GM19397 (cell line): ENCODE results near the gene AFF2.

Source experiments
- ATAC-seq: cut with Tn5 transposase; IDR thresholded peaks from one replicate; pipeline ENCODE4 v1.9.1; 2021; ENCODE audit warnings: mild to moderate bottlenecking, moderate library complexity; ENCODE audit not compliant: unreplicated experiment

AFF2 gene

GRCh38 chrX:148984238-148984637 is 483.8 kb downstream of the AFF2 start:
- ATAC-seq, result no peak

DNA sequence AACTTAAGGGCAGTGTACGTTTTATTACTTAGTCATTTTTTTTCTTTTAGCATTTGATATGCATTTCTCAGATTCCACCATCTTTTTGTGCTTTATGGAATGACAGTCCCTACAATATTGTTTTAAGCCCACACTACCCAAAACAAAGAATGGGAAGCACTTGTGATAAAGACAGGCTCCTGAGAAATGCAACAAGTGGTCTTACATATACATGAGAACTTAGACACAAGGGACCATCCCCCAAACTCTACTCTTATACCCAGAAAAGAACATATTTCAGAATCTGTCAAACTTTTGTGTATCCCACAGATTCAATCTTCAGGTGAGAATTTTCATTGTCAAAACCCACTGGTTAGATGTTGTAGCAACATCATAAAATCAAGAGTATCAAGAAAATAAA is 491.1 kb downstream of the AFF2 start:
- no peak for ATAC-seq

DNA sequence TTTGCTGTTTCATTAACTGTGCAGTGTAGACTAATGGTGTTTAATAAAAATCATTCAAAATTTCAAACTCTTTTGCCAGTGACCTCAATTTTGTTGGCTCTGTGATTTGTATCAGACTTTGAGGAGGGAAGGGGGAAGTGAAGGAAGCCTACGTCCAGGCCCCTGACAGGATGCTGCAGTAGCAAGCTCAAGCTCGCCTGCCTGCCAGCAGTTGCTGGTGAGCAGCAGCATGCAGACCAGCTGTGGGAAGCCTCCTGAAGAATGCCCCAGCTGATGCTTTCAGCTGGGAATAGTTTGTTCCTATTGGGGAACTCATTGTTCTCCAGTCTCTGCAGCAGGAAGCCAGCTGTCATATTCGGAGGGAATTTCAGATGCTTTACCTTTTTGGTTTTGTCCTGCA is 495.2 kb downstream of the AFF2 start:
- ATAC-seq, result no peak

DNA sequence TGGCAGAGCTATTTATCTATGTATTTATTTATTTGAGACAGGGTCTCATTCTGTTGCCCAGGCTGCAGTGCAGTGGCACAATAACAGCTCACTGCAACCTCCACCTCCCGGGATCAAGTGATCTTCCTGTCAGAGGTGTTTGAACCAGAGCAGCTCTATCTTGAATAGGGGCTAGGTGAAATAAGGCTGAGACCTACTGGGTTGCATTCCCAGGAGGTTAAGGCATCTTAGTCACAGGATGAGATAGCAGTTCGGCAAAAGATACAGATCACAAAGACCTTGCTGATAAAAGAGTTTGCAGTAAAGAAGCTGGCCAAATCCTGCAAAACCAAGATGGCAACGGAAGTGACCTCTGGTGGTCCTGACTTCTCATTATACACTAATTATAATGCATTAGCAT is 501.9 kb downstream of the AFF2 start:
- no peak for ATAC-seq

DNA sequence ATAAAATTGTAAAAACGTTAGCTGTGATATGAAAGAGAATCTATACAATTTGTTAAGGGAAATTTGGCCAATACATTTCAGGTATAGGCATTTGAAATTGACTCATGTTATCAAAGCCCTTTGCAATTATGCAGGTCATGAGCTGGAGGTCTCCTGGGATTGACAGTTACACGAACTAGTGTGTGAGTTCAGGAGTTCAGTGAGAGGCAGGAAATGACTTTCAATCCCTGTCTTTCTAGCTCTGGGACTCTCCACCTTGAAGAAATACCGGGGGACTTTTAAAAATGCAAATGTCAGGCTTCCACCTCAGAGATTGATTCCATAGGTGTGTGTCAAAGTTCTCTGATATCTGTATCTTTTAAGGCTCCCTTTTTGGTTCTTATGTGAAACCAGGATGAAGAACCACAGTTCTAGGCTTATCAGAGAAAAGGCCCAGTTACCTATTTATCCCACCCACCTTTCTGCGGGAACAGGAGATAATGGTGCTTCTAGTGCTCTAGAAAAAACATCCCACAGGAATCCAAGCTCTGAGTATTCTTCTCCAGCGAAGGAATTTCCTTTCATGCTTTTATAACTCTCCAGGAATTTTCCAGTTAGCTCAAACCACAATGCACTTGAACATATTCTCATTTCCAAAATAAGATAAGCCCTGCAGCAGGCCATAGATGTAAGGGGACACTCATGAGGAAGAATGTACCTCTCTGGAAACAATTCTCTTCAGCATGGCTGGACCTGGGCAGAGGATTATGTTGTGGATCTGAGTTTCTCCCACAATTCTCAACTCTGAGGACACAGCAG is 503.6 kb downstream of the AFF2 start:
- no peak for ATAC-seq

DNA sequence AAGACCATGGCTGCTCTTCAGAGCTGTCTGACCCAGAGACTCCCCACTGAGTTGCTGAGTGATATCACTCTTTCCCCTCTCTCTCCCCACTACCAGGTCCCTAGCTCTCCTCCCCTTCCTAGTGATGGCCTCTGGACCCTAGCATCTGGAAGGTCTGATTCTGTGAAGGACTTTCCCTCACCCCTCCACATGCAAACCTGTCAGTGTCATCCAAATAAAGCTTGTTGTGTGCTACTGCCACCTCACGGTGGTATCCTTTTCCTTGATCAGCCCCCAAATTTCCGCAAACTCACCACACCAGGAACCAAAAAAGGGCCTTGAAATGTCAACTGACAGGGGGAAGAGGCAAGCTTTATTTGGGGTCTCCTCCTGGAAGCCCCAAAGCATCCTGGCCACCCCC is 504.5 kb downstream of the AFF2 start:
- no peak for ATAC-seq

DNA sequence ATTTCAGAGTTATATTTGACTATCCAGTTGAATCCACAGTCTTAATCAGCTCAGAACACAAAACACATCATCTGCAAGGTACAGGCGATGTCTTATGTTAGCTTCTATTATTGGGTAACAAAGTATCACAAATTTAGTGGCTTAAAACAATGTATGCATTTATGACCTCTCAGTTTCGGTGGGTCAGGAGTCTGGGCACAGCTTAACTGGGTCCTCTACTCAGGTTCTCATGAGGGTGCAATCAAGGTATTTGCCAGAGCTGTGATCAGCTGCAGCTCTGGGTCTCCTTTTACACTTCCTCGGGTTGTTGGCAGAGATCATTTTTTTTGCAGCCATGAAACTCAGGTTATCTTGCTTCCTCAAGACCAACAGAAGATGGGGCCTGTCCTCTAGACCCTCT is 505.8 kb downstream of the AFF2 start:
- ATAC-seq, result no peak

GRCh38 chrX:149007423-149007822 is 507.0 kb downstream of the AFF2 start:
- ATAC-seq, result no peak

DNA sequence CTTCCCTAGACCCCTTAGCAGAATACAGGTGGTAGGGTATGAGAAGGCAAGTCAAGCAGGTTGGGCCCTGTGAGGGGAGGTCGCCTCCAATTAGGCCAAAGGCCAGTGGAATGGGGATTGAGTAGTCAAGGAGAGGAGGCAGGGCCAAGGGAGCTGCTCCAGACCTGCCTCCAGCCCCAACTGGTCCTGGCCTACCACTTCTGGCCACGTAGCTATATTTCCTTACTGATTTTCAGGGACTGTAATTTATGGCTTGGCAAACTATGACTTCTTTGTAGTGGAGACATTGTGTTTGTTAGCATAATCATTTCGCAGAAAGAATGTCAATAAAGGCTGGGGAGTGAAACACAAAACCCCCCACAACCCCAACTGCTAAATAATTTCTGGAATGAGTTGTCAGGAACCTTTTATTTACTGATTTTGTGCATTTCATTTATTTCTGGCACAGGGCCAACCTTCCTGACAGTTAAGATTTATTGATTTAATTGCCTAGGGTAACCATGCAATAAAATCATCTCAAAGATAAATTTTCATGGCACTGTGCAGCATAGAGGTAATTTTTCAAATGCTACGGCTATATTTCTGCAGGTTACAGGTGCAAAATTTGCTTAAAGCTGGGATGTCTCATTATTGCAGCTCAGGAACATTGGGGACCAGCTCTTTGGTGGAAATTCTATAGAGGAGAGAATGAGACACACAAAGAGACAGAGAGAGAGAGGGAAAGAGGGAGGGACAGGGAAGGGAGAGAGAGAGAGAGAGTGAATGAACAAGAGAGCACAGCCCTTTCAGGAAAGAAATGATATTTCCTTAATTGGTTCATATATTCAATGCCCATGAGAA is 509.8 kb downstream of the AFF2 start:
- ATAC-seq, result no peak

GRCh38 chrX:149010853-149011224 is 510.4 kb downstream of the AFF2 start:
- no peak for ATAC-seq

DNA sequence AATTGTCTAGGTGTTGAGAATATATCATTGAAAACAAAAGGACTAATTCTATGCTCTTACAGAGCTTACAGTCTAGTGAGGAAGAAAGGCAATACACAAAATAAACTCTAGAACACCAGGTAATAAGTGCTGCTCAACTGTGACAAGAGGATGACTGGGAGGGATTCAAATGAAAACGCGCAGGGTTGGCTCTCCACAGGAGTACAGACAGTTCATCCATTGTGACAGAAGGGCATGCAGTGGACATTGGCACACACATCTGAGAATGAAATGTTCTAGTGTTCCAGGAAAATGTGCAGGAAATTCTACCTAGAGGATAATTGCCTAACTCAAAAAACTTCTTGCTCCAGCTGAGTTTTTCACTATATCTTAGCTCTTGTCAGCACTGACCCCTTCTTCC is 512.7 kb downstream of the AFF2 start:
- no peak for ATAC-seq

- no peak for ATAC-seq
These were observed 520.7 kb downstream of the AFF2 start for GRCh38 chrX:149021159-149021558.

- no peak for ATAC-seq
These were observed 522.1 kb downstream of the AFF2 start for GRCh38 chrX:149022485-149022884.

DNA sequence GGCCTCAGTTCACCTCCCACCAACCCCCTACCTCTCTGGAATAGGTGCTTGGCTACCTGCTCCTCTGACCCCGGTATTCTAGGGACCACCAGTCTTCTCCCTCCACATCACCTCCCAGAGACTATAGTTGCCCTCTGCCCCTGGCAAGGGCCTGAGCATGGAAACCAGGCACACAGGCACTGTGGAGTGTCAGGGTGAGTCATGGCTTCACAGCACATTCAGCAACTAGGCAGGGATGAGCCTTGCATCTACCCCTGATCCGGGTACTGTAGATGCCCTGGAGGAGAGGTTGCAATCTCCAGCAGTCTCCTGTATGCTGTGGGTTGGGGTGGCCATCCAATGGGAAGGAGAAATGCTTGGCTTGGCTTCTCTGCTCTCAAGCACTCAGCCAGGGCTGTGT is 532.0 kb downstream of the AFF2 start:
- ATAC-seq, result no peak

DNA sequence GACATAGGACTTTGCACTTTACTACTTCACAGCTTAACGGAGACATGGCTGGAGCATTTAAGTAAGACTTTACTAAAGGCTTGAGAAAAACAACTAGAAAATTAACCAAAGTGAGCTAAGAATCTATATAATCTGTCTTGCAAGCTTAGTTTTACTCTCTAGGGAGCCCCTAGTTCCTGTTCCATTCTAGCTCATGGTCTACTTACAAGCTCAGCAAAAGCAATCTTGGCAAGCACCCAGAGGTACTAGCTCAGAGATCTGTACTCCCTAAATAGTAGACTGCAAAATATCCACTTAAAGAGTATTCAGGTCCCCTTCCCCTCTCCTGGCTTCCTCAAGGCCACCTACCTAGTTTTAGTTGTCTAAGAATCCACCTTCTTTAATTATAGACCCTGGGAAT is 535.7 kb downstream of the AFF2 start:
- ATAC-seq, result no peak

GRCh38 chrX:149037281-149037870 is 537.0 kb downstream of the AFF2 start:
- ATAC-seq, result no peak

DNA sequence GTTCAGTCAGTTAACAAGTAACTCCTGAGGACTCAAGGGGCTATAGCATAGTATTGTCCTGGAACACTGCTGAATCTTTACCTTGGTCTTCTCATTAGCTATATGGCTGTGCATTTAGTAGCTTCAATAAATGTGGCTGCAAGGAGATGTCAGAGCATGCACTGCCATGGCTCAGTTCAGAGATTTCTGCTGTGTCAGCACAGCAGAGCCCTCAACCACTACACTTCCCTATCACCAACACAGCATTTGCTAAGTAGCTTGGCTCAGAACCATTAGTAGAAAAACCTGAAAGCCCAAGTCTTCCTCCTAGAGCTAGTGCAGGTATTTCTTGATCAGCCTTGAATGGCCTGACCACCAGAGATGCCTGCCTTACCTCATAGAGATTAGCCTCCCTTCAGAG is 538.6 kb downstream of the AFF2 start:
- ATAC-seq, result no peak

GRCh38 chrX:149040873-149041535 is 540.6 kb downstream of the AFF2 start:
- no peak for ATAC-seq

DNA sequence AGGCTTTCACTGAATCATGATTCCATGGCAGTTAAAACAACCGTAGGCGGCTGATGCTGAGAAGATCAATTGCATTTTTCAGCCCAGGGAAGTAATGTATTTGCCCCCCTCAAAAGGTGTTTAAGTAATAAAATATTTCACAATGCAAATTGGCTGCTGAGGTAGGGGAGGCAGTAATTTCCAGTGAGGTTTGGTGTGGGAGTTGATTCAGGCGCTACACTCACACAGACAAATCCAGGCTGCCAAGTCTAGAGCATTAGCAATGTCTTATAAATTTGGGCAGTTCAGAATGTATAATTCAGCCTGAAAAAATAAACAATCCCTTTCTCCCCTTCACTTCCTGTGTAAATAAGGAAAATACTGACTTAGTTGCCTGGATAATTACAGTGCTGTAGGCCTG is 543.0 kb downstream of the AFF2 start:
- ATAC-seq, result no peak

GRCh38 chrX:149044471-149044870 is 544.1 kb downstream of the AFF2 start:
- no peak for ATAC-seq

DNA sequence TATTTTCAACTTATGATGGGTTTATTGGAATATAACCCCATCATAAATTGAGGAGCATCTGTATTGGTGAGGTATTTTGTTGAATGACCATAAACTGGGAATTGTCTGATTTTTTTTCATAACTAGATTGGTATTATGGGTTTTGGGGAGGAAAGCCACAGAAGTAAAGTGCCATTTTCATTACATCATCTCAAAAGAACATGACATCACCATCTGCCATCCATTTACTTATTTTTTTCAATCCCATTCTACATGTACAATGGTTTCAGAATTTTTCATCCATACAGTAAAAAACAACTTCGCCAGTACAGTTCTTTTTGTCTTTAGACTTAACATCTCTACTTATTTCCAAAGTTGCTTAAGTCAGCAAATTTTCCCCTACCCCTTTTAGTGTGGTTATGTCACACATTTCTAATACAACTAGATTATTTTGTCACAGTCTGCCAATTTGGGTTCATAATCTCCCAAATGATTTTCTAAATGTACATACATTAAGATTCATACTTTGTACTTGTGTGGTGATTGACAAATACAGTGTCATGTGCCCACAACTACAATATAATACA is 545.3 kb downstream of the AFF2 start:
- ATAC-seq, result no peak
